PC-9 (cell line): ENCODE results near the gene SDCBP2. TPM values are rescaled to one million over a fixed set of nuclear protein-coding genes. Genes with fewer than 3 reads are reported as not detected.

Experiments
- BruUV-seq: library from RNA; stranded (reverse); fragments of 400-500 nt; replicated peaks from 2 replicates; lab custom pipeline; 2021; lab: Mats Ljungman, UMichigan
- CTCF ChIA-PET: fragments of 300-600 bp; sonication (Branson Sonifier 250); formaldehyde crosslinking; loops from one replicate; lab custom pipeline; 2022; ENCODE audit warnings: antibody characterized with exemption; lab: Charles Lee
- POLR2A ChIA-PET: fragments of 300-600 bp; sonication (Branson Sonifier 250); formaldehyde crosslinking; loops from one replicate; lab custom pipeline; 2022; ENCODE audit warnings: antibody characterized with exemption; ENCODE audit not compliant: unreplicated experiment; lab: Charles Lee
- DNase-seq, 2 experiments: peaks; one replicate each; pipeline versions ENCODE4 v3.0.0 to v3.0.0-alpha.2; 2015 to 2022; ENCODE audit warnings: mixed read lengths in 1 of 2
- H2AFZ ChIP-seq: fragments of 200-600 bp; sonication (generic); 2 replicates; pipeline ENCODE4 v1.8.1; 2017; ENCODE audit warnings: antibody characterized with exemption
- H3F3A ChIP-seq: fragments of 200-600 bp; sonication (generic); 2 replicates; pipeline ENCODE4 v1.8.1; 2017; ENCODE audit warnings: antibody characterized with exemption, mild to moderate bottlenecking, low read depth; ENCODE audit not compliant: insufficient read depth
- H3K27ac ChIP-seq: fragments of 200-600 bp; sonication (generic); 2 replicates; pipeline ENCODE4 v1.6.1; 2016; ENCODE audit warnings: mixed run types
- H3K27me3 ChIP-seq: fragments of 200-600 bp; sonication (generic); 2 replicates; pipeline ENCODE4 v1.6.1; 2016; ENCODE audit warnings: low read depth, mixed run types; ENCODE audit not compliant: insufficient read depth
- H3K36me3 ChIP-seq: fragments of 200-600 bp; sonication (generic); 2 replicates; pipeline ENCODE4 v1.6.1; 2016; ENCODE audit warnings: low read depth, mixed run types
- H3K4me1 ChIP-seq: fragments of 200-600 bp; sonication (generic); replicated peaks from 2 replicates; pipeline ENCODE4 v1.6.1; 2016; ENCODE audit warnings: mixed run types; ENCODE audit not compliant: insufficient read depth
- H3K4me2 ChIP-seq: fragments of 200-600 bp; sonication (generic); 2 replicates; pipeline ENCODE4 v1.6.1; 2017; ENCODE audit warnings: mixed run types
- H3K4me3 ChIP-seq: fragments of 200-600 bp; sonication (generic); 2 replicates; pipeline ENCODE4 v1.6.1; 2016; ENCODE audit warnings: mixed run types
- H3K79me2 ChIP-seq: fragments of 200-600 bp; sonication (generic); 2 replicates; pipeline ENCODE4 v1.6.1; 2017; ENCODE audit warnings: low read depth, mixed run types
- H3K9me2 ChIP-seq: fragments of 200-600 bp; sonication (generic); 2 replicates; pipeline ENCODE4 v1.8.1; 2017; ENCODE audit warnings: mild to moderate bottlenecking; ENCODE audit not compliant: insufficient read depth
- H3K9me3 ChIP-seq: fragments of 200-600 bp; sonication (generic); 2 replicates; pipeline ENCODE4 v1.8.1; 2016; ENCODE audit warnings: low read depth; ENCODE audit not compliant: insufficient read depth
- H4K20me1 ChIP-seq: fragments of 200-600 bp; sonication (generic); 2 replicates; pipeline ENCODE4 v1.8.1; 2017; ENCODE audit not compliant: insufficient read depth
- CTCF ChIP-seq: fragments of 200-600 bp; sonication (generic); conservative IDR thresholded peaks from 2 replicates; pipeline ENCODE4 v1.6.1; 2017; ENCODE audit warnings: mixed run types, antibody characterized with exemption, mild to moderate bottlenecking, moderate library complexity
- EZH2 ChIP-seq: fragments of 200-600 bp; sonication (generic); IDR thresholded peaks from 2 replicates; pipeline ENCODE4 v1.8.0; 2017; ENCODE audit warnings: antibody characterized with exemption, low read depth
- intact Hi-C: fragments of 100-400 bp; cut with micrococcal nuclease; formaldehyde crosslinking; loops from one replicate; pipeline ENCODE4 v1.10.0; 2022; ENCODE audit not compliant: unreplicated experiment
- total RNA-seq: library from RNA; stranded (reverse); gene quantifications from 2 replicates; pipeline ENCODE4 v1.2.3, GENCODE V29; 2021

The SDCBP2 gene
- total RNA-seq, 1 experiment from 2014 or later: 14.8 TPM

- ChIA-PET POLR2A (no interaction called here), CTCF (no interaction called here)
- Histone ChIP-seq H3K4me3 (no peak overlapping the region), H3K9me2 (no peaks in the 10 kb centered on the region), H3K4me1 (no peaks in the 10 kb centered on the region), H3K79me2 (no peaks in the 10 kb centered on the region), H3K27me3 (no peaks in the 10 kb centered on the region), H3K9me3 (no peaks in the 10 kb centered on the region), H4K20me1 (no peaks in the 10 kb centered on the region), H3K4me2 (no peak overlapping the region), H3K36me3 (no peaks in the 10 kb centered on the region), H3F3A (peaks cover 14% of the 10 kb centered on the region), H3K27ac (no peak overlapping the region), H2AFZ (no peak overlapping the region)
- intact Hi-C loops: loop anchor here (10.0 kb wide), 1 partner anchor 91 kb away; the partner anchor contains the start of gene RAD21L1
- no peak for DNase-seq
- no peak for TF ChIP-seq CTCF
- no peak for TF ChIP-seq EZH2
- BruUV-seq: no TSS peak
Measured at GRCh38 chr20:1315804-1316203, 13.1 kb downstream of the SDCBP2 start.

- ChIA-PET POLR2A (no interaction called here), CTCF (no interaction called here)
- Histone ChIP-seq H3F3A (peaks cover 14% of the 10 kb centered on the region), H3K4me3 (no peak overlapping the region), H3K9me3 (no peaks in the 10 kb centered on the region), H3K27ac (no peak overlapping the region), H3K36me3 (no peaks in the 10 kb centered on the region), H3K79me2 (no peaks in the 10 kb centered on the region), H2AFZ (no peak overlapping the region), H3K4me1 (no peaks in the 10 kb centered on the region), H3K4me2 (no peak overlapping the region; the same call in 1 of the 2 replicates), H3K27me3 (no peaks in the 10 kb centered on the region), H4K20me1 (no peaks in the 10 kb centered on the region), H3K9me2 (no peaks in the 10 kb centered on the region)
- BruUV-seq: no TSS peak
- peak in 1 of 2 experiments; percentile 60 for DNase-seq
- intact Hi-C loops: loop anchor here (1.0 to 10.0 kb wide), 3 partner anchors 89 to 189 kb away; partner anchors contain the start of gene RAD21L1
- TF ChIP-seq CTCF (peak; percentile 96), EZH2 (no peak)
Measured at GRCh38 chr20:1313236-1313964, 15.5 kb downstream of the SDCBP2 start.

GRCh38 chr20:1312904-1313235 lies 16.1 kb downstream of the SDCBP2 start:
- DNase-seq: no peak
- Histone ChIP-seq H3K4me3 (no peak overlapping the region), H3K27ac (no peak overlapping the region), H3F3A (peaks cover 14% of the 10 kb centered on the region), H3K79me2 (no peaks in the 10 kb centered on the region), H4K20me1 (no peaks in the 10 kb centered on the region), H3K4me2 (no peak overlapping the region), H3K9me3 (no peaks in the 10 kb centered on the region), H3K27me3 (no peaks in the 10 kb centered on the region), H3K36me3 (no peaks in the 10 kb centered on the region), H2AFZ (no peak overlapping the region), H3K4me1 (no peaks in the 10 kb centered on the region), H3K9me2 (no peaks in the 10 kb centered on the region)
- BruUV-seq: no TSS peak
- POLR2A ChIA-PET: no interaction called here
- intact Hi-C loops: loop anchor here (1.0 to 10.0 kb wide), 3 partner anchors 88 to 190 kb away; partner anchors contain the start of gene RAD21L1
- TF ChIP-seq EZH2: no peak
- no peak for TF ChIP-seq CTCF
- CTCF ChIA-PET: no interaction called here
